ENCODE measurements around the gene ABCC10. TPM values are rescaled to one million over a fixed set of nuclear protein-coding genes. Genes with fewer than 3 reads are reported as not detected.

ABCC10 gene
- total RNA-seq, 6 experiments from 2014 or later, result 26.2 to 41.6 (median 30.3) TPM

DNA sequence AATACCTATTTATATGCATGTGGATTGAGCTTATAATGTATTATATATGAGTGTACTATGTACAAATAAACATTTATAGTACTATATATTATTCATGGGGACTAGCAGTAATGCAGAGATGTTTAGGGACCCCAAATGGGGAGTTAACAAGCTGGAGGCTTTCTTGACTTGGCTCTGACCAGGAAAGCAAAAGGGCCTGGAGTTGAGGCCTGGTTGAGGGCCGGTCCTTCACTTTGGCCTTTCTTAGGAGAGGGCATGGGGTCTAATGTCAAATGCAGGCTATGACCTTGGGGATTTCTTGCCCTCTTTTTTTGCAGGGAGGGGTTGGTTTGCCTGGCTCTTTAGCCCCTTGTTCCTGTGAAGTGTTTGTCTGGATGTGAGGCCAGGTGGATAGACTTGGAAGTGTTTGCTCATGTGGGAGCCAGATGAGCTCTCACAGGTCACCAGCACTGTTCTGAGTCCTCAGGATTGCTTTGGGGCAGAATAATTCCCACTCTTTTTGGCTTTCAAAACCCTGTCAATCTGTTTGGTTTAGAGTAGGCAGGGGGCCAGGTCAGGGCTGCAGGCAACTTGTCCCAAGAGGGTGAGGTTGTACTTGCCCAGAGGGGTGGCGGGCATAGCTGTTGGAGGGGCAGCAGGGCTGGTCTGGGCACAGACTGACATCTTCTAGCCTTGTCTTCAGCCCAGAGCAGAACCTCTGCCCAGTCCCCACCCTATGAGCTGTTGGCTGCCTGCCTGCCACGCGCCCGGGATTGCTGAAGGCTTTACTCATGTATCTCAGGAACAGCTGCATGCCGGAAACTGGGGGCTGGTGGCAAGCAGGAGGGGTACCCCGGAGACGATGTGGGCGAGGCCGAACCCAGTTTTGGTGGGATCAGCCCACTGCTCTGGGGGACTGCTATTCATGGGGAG lies 64.7 kb downstream of the ABCC10 start:
- Mint-ChIP-seq H3K9me3 (no peaks in the 10 kb centered on the region), H3K4me1 (ENCODE audit: low read depth) (peaks cover 54% of the 10 kb centered on the region), H3K36me3 (ENCODE audit: low read depth) (peaks cover 9% of the 10 kb centered on the region; the same call in 1 of the 2 replicates), H3K4me3 (peak overlapping the region; percentile 77), H3K27ac (peak overlapping the region; percentile 77), H3K27me3 (ENCODE audit: insufficient read depth) (no peaks in the 10 kb centered on the region; the same call in 1 of the 2 replicates)
- TF ChIP-seq, protein P1, sequence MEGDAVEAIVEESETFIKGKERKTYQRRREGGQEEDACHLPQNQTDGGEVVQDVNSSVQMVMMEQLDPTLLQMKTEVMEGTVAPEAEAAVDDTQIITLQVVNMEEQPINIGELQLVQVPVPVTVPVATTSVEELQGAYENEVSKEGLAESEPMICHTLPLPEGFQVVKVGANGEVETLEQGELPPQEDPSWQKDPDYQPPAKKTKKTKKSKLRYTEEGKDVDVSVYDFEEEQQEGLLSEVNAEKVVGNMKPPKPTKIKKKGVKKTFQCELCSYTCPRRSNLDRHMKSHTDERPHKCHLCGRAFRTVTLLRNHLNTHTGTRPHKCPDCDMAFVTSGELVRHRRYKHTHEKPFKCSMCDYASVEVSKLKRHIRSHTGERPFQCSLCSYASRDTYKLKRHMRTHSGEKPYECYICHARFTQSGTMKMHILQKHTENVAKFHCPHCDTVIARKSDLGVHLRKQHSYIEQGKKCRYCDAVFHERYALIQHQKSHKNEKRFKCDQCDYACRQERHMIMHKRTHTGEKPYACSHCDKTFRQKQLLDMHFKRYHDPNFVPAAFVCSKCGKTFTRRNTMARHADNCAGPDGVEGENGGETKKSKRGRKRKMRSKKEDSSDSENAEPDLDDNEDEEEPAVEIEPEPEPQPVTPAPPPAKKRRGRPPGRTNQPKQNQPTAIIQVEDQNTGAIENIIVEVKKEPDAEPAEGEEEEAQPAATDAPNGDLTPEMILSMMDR (IDR thresholded peaks at IDR 0.05), result no peak
- peak; percentile 74 for DNase-seq

DNA sequence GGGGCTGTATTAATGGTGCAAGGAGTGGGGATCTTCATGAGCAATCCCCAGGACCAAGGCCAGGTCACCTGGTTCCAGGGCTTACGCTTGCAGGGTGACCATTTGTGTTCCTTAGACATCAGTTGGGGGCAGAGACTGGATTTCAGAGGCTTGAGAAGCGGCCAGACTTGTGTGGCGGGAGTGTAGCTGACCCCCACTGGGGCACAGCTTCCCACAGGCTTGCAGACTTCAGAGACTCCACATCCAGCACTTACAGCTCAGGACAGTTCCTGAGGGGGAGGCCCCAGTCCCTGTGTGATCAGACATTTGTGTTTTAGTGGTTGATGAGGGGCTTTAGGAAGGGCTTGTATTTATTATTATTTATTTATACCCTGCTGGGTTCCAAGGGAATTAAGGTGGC lies 65.3 kb downstream of the ABCC10 start:
- H3K9me3 Mint-ChIP-seq, result no peaks in the 10 kb centered on the region
- DNase-seq, result no peak
- H3K4me3 Mint-ChIP-seq, result peak overlapping the region; percentile 77
- H3K4me1 Mint-ChIP-seq (ENCODE audit: low read depth), result peaks cover 60% of the 10 kb centered on the region
- peak overlapping the region; percentile 77 for H3K27ac Mint-ChIP-seq
- peaks cover 9% of the 10 kb centered on the region; the same call in 1 of the 2 replicates for H3K36me3 Mint-ChIP-seq (ENCODE audit: low read depth)
- TF ChIP-seq, protein P1 (IDR thresholded peaks at IDR 0.05), result no peak
- no peaks in the 10 kb centered on the region; the same call in 1 of the 2 replicates for H3K27me3 Mint-ChIP-seq (ENCODE audit: insufficient read depth)

GRCh38 chr6:43493230-43493629 lies 65.9 kb downstream of the ABCC10 start:
- TF ChIP-seq, protein P1 (IDR thresholded peaks at IDR 0.05), result no peak
- peaks cover 60% of the 10 kb centered on the region for H3K4me1 Mint-ChIP-seq (ENCODE audit: low read depth)
- H3K36me3 Mint-ChIP-seq (ENCODE audit: low read depth), result peaks cover 9% of the 10 kb centered on the region; the same call in 1 of the 2 replicates
- no peak for DNase-seq
- peak overlapping the region; percentile 77 for H3K4me3 Mint-ChIP-seq
- H3K27me3 Mint-ChIP-seq (ENCODE audit: insufficient read depth), result no peaks in the 10 kb centered on the region; the same call in 1 of the 2 replicates
- no peaks in the 10 kb centered on the region for H3K9me3 Mint-ChIP-seq
- peak overlapping the region; percentile 77; the same call in 1 of the 2 replicates for H3K27ac Mint-ChIP-seq

DNA sequence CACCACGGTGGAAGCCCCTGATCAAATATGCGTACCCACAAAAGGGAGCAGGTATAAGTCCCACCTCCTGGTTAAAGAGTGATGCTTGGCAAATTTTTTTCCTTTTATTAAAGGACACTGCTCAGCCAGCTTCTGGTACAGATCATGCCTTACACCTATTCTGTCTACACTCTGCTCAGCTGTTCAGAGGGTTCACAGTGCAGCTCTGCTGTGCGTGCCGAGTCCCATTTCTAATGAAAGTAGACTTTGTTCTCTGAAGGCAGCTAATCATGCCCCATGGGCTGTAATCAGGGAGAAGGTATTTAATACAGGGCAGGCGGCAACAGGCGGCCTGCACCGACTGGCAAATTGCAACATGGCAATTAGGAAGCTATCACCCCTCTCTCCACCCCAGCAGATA lies 66.5 kb downstream of the ABCC10 start:
- Mint-ChIP-seq H3K4me3 (peak overlapping the region; percentile 44), H3K27ac (peak overlapping the region; percentile 45; the same call in 1 of the 2 replicates), H3K9me3 (no peaks in the 10 kb centered on the region), H3K27me3 (ENCODE audit: insufficient read depth) (no peaks in the 10 kb centered on the region; the same call in none of the 2 replicates), H3K4me1 (ENCODE audit: low read depth) (peaks cover 60% of the 10 kb centered on the region), H3K36me3 (ENCODE audit: low read depth) (peaks cover 9% of the 10 kb centered on the region; the same call in 1 of the 2 replicates)
- DNase-seq, result no peak
- TF ChIP-seq, protein P1 (IDR thresholded peaks at IDR 0.05), result no peak

GRCh38 chr6:43494321-43494720 lies 67.0 kb downstream of the ABCC10 start:
- H3K36me3 Mint-ChIP-seq (ENCODE audit: low read depth), result peaks cover 10% of the 10 kb centered on the region; the same call in 1 of the 2 replicates
- H3K4me1 Mint-ChIP-seq (ENCODE audit: low read depth), result peaks cover 60% of the 10 kb centered on the region
- H3K9me3 Mint-ChIP-seq, result no peaks in the 10 kb centered on the region
- H3K27me3 Mint-ChIP-seq (ENCODE audit: insufficient read depth), result no peaks in the 10 kb centered on the region; the same call in none of the 2 replicates
- TF ChIP-seq, protein P1 (IDR thresholded peaks at IDR 0.05), result no peak
- no peak for DNase-seq
- peak overlapping the region; percentile 44 for H3K4me3 Mint-ChIP-seq
- H3K27ac Mint-ChIP-seq, result peak overlapping the region; percentile 45; the same call in 1 of the 2 replicates
